ENCODE measurements around the gene EML3. TPM values are rescaled to one million over a fixed set of nuclear protein-coding genes. Genes with fewer than 3 reads are reported as not detected.

Gene EML3
- total RNA-seq, 1 donor from 2014 or later, result 80.9 TPM

DNA sequence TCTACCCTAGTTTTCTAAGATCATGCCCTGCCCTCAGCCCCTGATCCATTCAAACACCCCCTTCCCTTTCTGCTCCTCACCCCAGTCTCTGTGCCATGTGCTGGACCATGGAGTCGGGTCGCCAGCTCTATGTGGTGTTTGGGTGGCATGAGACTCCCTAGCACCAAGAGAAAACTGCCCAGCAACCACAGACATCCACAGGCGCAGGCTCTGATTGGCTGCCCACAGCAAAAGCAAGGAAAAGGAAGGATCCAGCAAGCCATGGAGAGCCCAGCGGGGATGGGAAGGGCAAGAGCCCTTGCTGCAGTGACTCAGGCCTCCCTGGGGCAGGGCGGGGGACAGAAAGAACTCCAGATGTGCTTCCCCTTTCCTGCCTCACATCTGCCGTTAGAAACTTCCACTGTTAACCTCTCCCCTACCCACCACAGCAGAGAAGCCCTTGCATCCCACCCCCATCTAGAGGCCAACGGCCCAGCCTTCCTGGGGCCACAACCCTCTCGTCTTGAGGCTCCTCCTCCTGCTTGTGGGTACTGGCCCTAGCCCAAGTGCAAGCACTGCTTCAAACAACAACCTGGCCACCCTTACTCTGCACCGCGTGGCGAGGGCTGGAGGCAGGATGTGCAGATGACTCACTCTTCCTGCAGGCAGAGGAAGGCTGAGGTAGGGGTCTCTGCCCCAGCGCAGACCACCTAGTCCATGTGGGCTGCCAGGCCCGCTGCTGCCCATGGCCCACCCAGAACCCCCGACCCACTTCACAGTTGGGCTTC lies 56.3 kb downstream of the EML3 start:
- H3K9me3 Mint-ChIP-seq (ENCODE audit: unreplicated experiment), result no peaks in the 10 kb centered on the region
- no peak for TF ChIP-seq CTCF (IDR thresholded peaks at IDR 0.05)
- H3K4me1 Mint-ChIP-seq (ENCODE audit: unreplicated experiment), result peaks cover 80% of the 10 kb centered on the region
- H3K27ac Mint-ChIP-seq (ENCODE audit: unreplicated experiment), result peak overlapping the region; percentile 98
- H3K27me3 Mint-ChIP-seq (ENCODE audit: unreplicated experiment), result no peaks in the 10 kb centered on the region
- H3K36me3 Mint-ChIP-seq (ENCODE audit: unreplicated experiment), result peaks cover 14% of the 10 kb centered on the region
- peak; percentile 96 for DNase-seq (ENCODE audit: extremely low spot score, unreplicated experiment)
- peak overlapping the region; percentile 62 for H3K4me3 Mint-ChIP-seq (ENCODE audit: unreplicated experiment)

DNA sequence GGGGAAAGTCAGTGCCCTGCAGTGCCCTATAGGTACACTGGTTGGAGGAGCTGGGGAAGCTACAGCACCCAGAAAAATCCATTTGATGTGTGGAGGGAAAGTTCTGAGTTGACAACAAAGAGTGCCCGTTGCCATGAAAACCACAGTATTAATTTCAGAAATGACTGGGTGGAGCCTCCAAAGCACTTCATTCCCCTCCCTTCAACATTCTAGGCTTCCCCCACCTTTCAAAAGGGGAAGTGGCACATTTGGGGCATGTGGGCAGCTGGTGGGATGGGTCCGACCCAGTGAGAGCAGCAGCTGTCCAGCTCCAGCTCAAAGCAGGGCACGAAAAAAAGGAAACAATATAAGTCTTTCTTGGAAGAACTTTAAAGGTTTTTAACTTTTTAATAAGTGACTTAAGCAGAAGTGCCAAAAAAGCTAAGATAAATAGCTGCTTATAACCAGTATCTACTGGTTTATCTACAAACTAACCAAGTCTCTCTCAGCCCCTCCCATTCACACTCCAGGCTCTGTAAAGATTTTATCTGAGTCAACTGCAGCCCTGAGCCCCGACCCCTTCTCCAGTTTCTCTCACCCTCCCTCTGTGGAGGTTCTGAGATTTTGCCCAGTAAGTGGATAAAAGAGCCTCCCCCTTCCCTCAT lies 57.0 kb downstream of the EML3 start:
- DNase-seq (ENCODE audit: extremely low spot score, unreplicated experiment), result no peak
- TF ChIP-seq CTCF (IDR thresholded peaks at IDR 0.05), result no peak
- peaks cover 74% of the 10 kb centered on the region for H3K4me1 Mint-ChIP-seq (ENCODE audit: unreplicated experiment)

DNA sequence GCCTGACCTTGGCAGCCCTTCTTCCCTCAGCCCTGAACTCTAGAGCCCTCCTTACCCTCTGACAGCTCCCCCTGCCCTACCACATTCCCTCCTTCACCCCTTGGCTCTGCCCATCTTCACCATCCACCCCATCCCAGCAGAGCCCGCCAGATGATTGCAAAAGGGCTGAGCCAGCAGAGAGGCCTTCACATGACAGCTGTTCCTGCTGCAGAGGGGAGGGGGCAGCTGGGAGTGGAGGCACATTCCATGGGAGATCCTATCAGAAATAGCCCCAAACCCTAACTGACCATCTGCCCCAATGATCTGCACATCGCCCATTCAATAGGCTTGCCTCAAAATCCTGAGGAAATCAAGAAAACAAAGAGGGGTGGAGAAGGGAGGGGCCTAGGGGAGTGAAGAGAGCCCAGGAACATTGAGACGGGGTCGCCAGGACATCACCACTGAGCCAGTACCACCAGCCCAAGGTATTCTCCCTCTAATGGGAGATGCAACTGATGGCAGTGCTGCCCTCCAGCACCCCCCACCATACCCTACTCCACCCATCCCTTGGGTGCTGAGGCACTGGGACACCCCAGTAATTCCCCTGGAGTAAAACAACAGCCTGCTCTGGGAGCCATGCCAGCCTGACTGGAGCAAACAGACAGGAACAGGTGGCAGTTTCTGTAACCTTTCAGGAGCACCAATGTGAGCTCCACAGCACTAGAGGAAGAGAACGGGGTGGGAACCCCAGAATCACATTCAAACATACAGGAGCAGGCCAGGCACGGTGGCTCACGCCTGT lies 58.0 kb downstream of the EML3 start:
- Mint-ChIP-seq H3K4me3 (ENCODE audit: unreplicated experiment) (peak overlapping the region; percentile 29), H3K27me3 (ENCODE audit: unreplicated experiment) (no peaks in the 10 kb centered on the region), H3K9me3 (ENCODE audit: unreplicated experiment) (no peaks in the 10 kb centered on the region), H3K36me3 (ENCODE audit: unreplicated experiment) (peaks cover 9% of the 10 kb centered on the region), H3K4me1 (ENCODE audit: unreplicated experiment) (peaks cover 66% of the 10 kb centered on the region), H3K27ac (ENCODE audit: unreplicated experiment) (peak overlapping the region; percentile 98)
- DNase-seq (ENCODE audit: extremely low spot score, unreplicated experiment), result no peak
- TF ChIP-seq CTCF (IDR thresholded peaks at IDR 0.05), result no peak

More for the DNA sequence above, 57.0 kb downstream of the EML3 start:
- Mint-ChIP-seq H3K27me3 (ENCODE audit: unreplicated experiment) (no peaks in the 10 kb centered on the region), H3K9me3 (ENCODE audit: unreplicated experiment) (no peaks in the 10 kb centered on the region), H3K36me3 (ENCODE audit: unreplicated experiment) (peaks cover 14% of the 10 kb centered on the region), H3K4me3 (ENCODE audit: unreplicated experiment) (peak overlapping the region; percentile 62), H3K27ac (ENCODE audit: unreplicated experiment) (peak overlapping the region; percentile 98)

GRCh38 chr11:62553839-62554361 lies 58.7 kb downstream of the EML3 start:
- H3K4me1 Mint-ChIP-seq (ENCODE audit: unreplicated experiment), result peaks cover 62% of the 10 kb centered on the region
- peak overlapping the region; percentile 98 for H3K27ac Mint-ChIP-seq (ENCODE audit: unreplicated experiment)
- H3K4me3 Mint-ChIP-seq (ENCODE audit: unreplicated experiment), result peak overlapping the region; percentile 56
- TF ChIP-seq CTCF (IDR thresholded peaks at IDR 0.05), result no peak
- no peaks in the 10 kb centered on the region for H3K27me3 Mint-ChIP-seq (ENCODE audit: unreplicated experiment)
- H3K9me3 Mint-ChIP-seq (ENCODE audit: unreplicated experiment), result no peaks in the 10 kb centered on the region
- peaks cover 4% of the 10 kb centered on the region for H3K36me3 Mint-ChIP-seq (ENCODE audit: unreplicated experiment)
- DNase-seq (ENCODE audit: extremely low spot score, unreplicated experiment), result no peak
